ENCODE data around the gene CRTAC1.

Gene CRTAC1

DNA sequence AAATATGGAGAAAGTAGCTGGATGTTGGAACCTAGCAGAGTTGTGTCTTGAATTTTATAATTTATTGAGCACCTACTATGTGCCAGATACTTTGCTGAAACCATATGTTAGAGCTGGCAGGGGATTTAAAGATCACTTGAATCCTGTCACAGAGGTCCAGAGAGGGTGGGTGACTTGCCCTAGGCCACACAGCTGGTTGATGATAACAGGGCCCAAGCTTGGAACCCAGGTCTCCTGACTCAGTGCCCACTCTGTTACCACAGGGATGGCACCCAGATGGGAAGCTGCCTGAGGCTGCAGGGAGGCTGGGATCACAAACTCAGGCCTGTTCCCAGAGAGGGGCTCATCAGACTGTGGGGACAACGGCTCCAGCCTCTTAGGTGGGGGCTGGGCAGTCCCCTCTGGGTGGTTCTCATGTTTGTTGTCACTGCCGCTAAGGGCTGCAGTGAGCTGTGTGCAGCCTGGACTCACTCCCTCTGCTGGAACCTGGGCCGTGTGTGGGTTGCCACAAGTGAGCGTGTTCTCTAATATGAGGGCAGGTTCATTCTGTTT, 162.2 kb downstream of the CRTAC1 start:
- DNase-seq (no peak), ATAC-seq (no peak)
- H3K4me3 Mint-ChIP-seq, result no peak overlapping the region
- H3K9me3 Mint-ChIP-seq, result no peaks in the 10 kb centered on the region
- peaks cover 19% of the 10 kb centered on the region for H3K4me1 Mint-ChIP-seq
- H3K27ac Mint-ChIP-seq, result no peak overlapping the region
- no peaks in the 10 kb centered on the region for H3K27me3 Mint-ChIP-seq

DNA sequence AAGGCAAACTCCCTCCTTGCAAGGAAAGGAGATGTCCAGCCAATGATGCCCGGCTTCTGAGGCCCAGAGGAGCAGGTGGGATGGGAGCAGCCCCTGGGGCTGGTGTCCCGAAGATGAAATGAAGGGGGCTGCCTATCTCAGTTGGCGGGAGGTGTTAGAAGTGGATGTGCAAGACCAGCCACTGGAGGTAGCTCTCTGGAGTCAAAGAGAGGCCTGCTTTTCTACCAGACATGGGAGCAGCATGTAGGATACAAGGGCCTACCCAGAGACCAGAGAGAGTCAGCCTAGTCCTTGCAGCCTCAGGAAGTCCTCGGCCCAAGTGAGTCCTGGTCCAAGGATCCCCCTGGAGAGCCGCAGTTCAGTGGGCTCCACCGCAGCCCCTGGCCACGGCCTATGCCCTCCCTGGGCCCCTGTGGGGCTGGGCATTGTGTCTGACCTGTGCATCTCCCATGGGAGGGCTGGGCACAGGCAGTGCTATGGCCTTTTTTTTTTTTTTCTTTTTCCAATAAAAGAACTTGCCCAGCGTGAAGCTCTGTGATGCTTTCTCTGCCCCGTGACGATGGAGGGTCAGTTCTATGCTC, 163.1 kb downstream of the CRTAC1 start:
- no peak for DNase-seq
- no peak overlapping the region for H3K4me3 Mint-ChIP-seq
- no peaks in the 10 kb centered on the region for H3K9me3 Mint-ChIP-seq
- ATAC-seq, result no peak
- no peaks in the 10 kb centered on the region for H3K27me3 Mint-ChIP-seq
- no peak overlapping the region for H3K27ac Mint-ChIP-seq
- peaks cover 19% of the 10 kb centered on the region for H3K4me1 Mint-ChIP-seq

DNA sequence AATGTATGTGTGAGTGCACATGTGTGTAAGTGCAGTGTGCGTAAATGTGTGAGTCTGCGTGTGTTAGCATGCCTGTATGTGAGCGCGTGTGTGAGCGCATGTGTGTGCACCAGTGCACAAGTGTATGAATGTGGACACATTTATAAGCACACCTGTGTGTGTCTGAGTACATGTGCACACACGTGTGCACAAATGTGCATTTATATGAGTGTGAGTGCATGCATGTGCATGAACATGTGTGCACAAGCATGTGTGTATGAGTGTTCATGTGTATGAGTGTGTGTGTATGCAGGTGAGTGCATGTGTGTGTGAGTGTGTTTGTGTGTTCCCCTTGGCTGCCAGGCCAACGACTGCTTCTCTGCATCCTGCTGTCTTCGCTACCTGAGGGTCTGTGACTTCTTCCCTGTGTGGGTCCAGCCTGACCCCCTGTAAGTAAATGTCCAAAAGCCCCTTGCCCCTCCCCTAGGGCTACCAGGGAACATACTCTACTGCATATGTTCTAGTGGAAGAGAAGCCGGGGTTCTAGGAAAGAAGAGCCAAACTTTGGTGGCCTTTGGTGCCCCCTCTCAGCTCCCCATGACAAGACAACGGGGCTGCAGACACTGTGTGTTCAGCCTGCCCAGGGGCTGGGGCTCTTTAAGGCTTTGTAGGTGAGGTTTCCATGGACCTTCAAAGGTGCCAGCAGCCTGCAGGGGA, 163.7 kb downstream of the CRTAC1 start:
- no peaks in the 10 kb centered on the region for H3K27me3 Mint-ChIP-seq
- DNase-seq (no peak), ATAC-seq (no peak)
- H3K27ac Mint-ChIP-seq, result no peak overlapping the region
- no peaks in the 10 kb centered on the region for H3K9me3 Mint-ChIP-seq
- no peak overlapping the region for H3K4me3 Mint-ChIP-seq
- H3K4me1 Mint-ChIP-seq, result peaks cover 19% of the 10 kb centered on the region

DNA sequence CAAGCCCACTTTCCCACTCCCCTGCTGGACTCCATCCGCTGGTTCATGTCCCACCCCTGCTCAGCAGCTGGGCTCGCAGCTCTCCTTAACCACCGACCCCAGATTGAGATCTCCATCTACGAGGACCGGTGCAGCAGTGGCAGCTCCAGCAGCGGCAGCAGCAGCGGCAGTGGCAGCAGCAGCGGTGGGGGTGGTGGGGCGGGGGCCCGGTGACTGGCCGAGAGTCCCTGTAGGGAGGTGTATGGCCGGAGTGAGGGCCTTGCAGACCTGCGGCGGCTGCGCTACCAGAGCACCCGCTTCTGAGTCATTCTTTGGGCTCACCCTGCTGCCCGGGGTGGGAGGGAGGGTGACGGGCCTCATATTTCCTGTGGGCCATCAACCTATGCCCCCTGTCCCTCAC, 164.9 kb downstream of the CRTAC1 start:
- peaks cover 24% of the 10 kb centered on the region for H3K4me1 Mint-ChIP-seq
- no peak for ATAC-seq
- H3K4me3 Mint-ChIP-seq, result no peak overlapping the region
- H3K9me3 Mint-ChIP-seq, result no peaks in the 10 kb centered on the region
- DNase-seq, result no peak
- no peaks in the 10 kb centered on the region for H3K27me3 Mint-ChIP-seq
- no peak overlapping the region for H3K27ac Mint-ChIP-seq

- no peaks in the 10 kb centered on the region for H3K27me3 Mint-ChIP-seq
- no peak overlapping the region for H3K4me3 Mint-ChIP-seq
- no peak for DNase-seq
- H3K4me1 Mint-ChIP-seq, result peaks cover 8% of the 10 kb centered on the region
- no peaks in the 10 kb centered on the region for H3K9me3 Mint-ChIP-seq
- H3K27ac Mint-ChIP-seq, result no peak overlapping the region
- ATAC-seq, result no peak
Observed at GRCh38 chr10:97863808-97864207, 166.6 kb downstream of the CRTAC1 start.

DNA sequence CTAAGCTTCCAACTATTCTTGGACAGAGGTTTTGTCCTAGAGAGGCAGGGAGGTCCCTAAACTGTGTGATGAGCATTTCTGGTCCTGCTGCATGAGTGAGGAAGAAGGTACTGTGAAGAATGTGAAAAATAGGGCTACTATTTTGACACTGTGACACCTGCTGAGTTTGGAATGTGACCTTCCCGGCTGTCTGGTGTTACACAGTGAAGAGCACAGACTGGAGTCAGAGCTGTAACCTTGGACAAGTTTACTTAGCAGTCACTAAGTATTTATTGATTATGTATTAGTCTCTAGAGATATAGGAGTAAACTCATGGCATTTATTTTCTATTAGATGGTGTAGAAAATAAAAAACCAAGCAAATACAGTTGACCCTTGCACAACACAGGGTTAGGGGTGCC, 168.5 kb downstream of the CRTAC1 start:
- no peak overlapping the region for H3K4me3 Mint-ChIP-seq
- H3K4me1 Mint-ChIP-seq, result peaks cover 19% of the 10 kb centered on the region
- H3K9me3 Mint-ChIP-seq, result no peaks in the 10 kb centered on the region
- H3K27me3 Mint-ChIP-seq, result no peaks in the 10 kb centered on the region
- ATAC-seq (no peak), DNase-seq (no peak)
- H3K27ac Mint-ChIP-seq, result no peak overlapping the region

DNA sequence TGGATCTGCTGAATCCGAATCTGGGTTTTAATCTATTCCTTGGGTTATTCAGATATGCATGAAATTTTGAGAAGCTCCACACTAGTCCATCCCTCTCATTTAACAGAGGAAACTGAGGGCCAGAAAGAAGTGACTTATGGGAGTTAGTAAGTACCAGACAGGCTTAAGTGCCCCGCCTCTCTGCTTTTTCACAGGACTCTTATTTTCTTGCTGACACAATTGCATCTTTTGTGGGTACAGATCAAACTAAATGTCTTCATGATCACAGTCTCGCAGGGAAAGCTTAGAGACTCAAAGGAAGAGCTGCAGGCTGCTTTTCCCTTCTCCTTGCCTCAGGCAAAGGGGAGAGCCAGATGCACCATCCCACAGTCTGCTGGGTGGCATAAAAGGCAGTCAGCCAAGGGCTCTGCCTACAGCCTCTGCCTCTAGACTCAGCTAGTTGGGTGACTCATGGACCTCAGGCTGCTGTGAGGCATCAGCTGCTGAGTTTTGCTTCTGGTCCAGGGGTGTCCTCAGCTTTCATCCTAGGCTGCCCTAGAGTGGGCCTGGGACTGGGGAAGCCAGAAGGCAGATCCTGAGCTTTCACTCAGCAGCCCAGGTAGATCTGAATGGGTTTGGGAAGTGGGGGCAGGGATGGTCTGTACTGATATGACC, 169.2 kb downstream of the CRTAC1 start:
- no peak overlapping the region for H3K4me3 Mint-ChIP-seq
- DNase-seq, result no peak
- H3K4me1 Mint-ChIP-seq, result peaks cover 19% of the 10 kb centered on the region
- no peaks in the 10 kb centered on the region for H3K27me3 Mint-ChIP-seq
- peak overlapping the region in 1 of 2 donors; percentile 43 for H3K27ac Mint-ChIP-seq
- peak; percentile 36 for ATAC-seq
- no peaks in the 10 kb centered on the region for H3K9me3 Mint-ChIP-seq

DNA sequence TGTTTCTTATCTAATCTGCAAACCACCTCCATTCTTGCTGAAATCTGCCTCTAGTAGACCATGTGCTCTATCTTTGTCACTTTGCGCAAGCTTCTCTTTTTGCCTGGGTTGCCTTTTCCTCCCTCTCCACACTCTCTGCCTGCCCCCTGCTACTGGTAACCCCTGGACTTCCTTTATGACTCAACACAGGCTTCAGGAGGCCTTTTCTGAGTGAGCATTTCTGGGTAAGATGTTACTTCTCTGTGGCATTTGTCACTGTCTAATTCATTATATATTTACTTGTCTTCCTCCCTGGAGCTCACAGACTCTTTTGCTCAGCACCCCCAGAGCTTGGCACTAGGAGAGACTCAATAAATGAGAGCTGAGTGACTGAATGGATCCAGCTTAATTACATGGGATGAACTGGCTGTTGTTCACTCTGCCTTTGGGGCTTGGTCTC, 172.4 kb downstream of the CRTAC1 start:
- Mint-ChIP-seq H3K27ac (peak overlapping the region in 1 of 2 donors; percentile 4), H3K27me3 (no peaks in the 10 kb centered on the region), H3K4me3 (no peak overlapping the region), H3K4me1 (peaks cover 23% of the 10 kb centered on the region), H3K9me3 (no peaks in the 10 kb centered on the region)
- ATAC-seq (peak; percentile 94), DNase-seq (peak in 1 of 2 donors; percentile 35)

GRCh38 chr10:97854743-97855142, 175.7 kb downstream of the CRTAC1 start:
- no peak for DNase-seq
- peaks cover 45% of the 10 kb centered on the region for H3K4me1 Mint-ChIP-seq
- no peaks in the 10 kb centered on the region for H3K27me3 Mint-ChIP-seq
- H3K9me3 Mint-ChIP-seq, result no peaks in the 10 kb centered on the region
- H3K27ac Mint-ChIP-seq, result no peak overlapping the region
- no peak for ATAC-seq
- H3K4me3 Mint-ChIP-seq, result no peak overlapping the region

- no peak for ATAC-seq
- Mint-ChIP-seq H3K4me3 (no peak overlapping the region), H3K27ac (no peak overlapping the region), H3K9me3 (no peaks in the 10 kb centered on the region), H3K4me1 (peaks cover 44% of the 10 kb centered on the region), H3K27me3 (no peaks in the 10 kb centered on the region)
- no peak for DNase-seq
Observed at GRCh38 chr10:97852840-97853405, 177.5 kb downstream of the CRTAC1 start.

DNA sequence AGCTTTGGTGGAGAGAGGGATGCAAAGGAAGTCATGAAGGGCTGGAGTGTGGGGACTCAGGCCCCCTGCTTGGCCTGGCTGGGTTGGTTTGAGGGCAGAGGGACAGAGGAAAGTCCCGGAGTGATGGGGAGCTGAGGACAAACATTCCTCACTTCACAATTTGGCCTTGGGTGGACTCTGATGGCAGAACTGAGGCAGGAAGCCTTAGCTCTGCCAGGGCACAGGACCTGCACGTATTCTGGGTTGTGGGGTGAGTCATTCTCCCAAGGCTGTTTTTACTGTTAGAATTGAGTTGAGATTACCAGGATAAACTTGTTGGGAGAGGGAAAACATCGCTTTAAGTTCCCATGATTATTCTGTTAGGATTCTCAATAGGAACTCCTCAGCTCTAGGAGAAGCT, 178.1 kb downstream of the CRTAC1 start:
- DNase-seq, result no peak
- ATAC-seq, result no peak
- Mint-ChIP-seq H3K4me3 (no peak overlapping the region), H3K27me3 (no peaks in the 10 kb centered on the region), H3K27ac (no peak overlapping the region), H3K4me1 (peaks cover 40% of the 10 kb centered on the region), H3K9me3 (no peaks in the 10 kb centered on the region)

- H3K4me1 Mint-ChIP-seq, result peaks cover 40% of the 10 kb centered on the region
- DNase-seq, result no peak
- H3K4me3 Mint-ChIP-seq, result peak overlapping the region in 1 of 2 donors; percentile 84
- H3K27ac Mint-ChIP-seq, result no peak overlapping the region
- no peaks in the 10 kb centered on the region for H3K27me3 Mint-ChIP-seq
- H3K9me3 Mint-ChIP-seq, result no peaks in the 10 kb centered on the region
- peak; percentile 34 for ATAC-seq
Observed at GRCh38 chr10:97851341-97852001, 178.9 kb downstream of the CRTAC1 start.

DNA sequence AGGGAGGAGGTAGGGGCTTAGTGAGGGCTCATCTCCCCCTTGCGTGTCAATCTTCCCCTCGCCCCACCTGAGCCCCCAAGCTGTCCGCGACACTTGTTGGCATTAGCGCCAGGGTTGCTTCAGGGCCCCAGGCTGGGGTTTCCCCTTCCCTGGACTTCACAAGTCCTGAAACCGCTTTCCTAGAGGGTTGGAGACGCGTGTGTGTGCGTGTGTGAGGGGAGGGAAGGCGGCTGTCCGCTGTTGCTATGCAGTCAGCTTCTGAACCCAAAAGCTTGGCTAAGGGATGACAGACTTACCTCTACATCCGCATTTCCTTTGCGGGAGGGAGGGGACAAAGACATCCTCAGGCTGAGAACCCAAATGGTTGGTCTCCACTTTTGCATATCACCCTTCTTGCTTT, 180.0 kb downstream of the CRTAC1 start:
- peak; percentile 43 for ATAC-seq
- H3K9me3 Mint-ChIP-seq, result no peaks in the 10 kb centered on the region

GRCh38 chr10:97849687-97850402, 180.6 kb downstream of the CRTAC1 start, which contains the start of gene GOLGA7B:
TSS of gene GOLGA7B (plus strand) at chr10:97849843. CDS start at chr10:97850304, 461 bp downstream.
- Mint-ChIP-seq H3K27ac (peak within 1 kb of the TSS in 1 of 2 donors; percentile 81), H3K4me1 (peaks cover 40% of the 10 kb centered on the region), H3K27me3 (no peaks in the 10 kb centered on the region), H3K4me3 (peak within 1 kb of the TSS; percentile 84), H3K9me3 (no peaks in the 10 kb centered on the region)
- DNase-seq (peak; percentile 43 to 59), ATAC-seq (peak; percentile 79)

More for the DNA sequence above, 180.0 kb downstream of the CRTAC1 start:
- Mint-ChIP-seq H3K27me3 (no peaks in the 10 kb centered on the region), H3K4me1 (peaks cover 40% of the 10 kb centered on the region), H3K27ac (peak overlapping the region in 1 of 2 donors; percentile 21), H3K4me3 (peak overlapping the region; percentile 73 to 84)
- DNase-seq, result peak; percentile 15 to 23
